GM12878 (cell line): ENCODE data around the gene TMEM98. TPM values are rescaled to one million over a fixed set of nuclear protein-coding genes. Genes with fewer than 3 reads are reported as not detected.

ENCODE experiments used
- ATAC-seq: fragments of 200-7000 bp; cut with Tn5 transposase; 3 replicates; pipeline ENCODE4 v1.9.1; 2020; ENCODE audit warnings: mild to moderate bottlenecking, moderate library complexity
- BruUV-seq: library from RNA; stranded (reverse); fragments of 400-500 nt; replicated peaks from 2 replicates; lab custom pipeline; 2021; lab: Mats Ljungman, UMichigan
- CTCF ChIA-PET: fragments of 300-600 bp; sonication (Branson Sonifier 250); formaldehyde crosslinking; extraction: SDS; loops from one replicate; lab custom pipeline; 2021; ENCODE audit warnings: inconsistent platforms; lab: Yijun Ruan, JAX
- POLR2A ChIA-PET: fragments of 350-600 bp; formaldehyde crosslinking; extraction: SDS; loops from one replicate; lab custom pipeline; 2021; ENCODE audit warnings: inconsistent platforms; lab: Charles Lee
- RAD21 ChIA-PET: fragments of 300-600 bp; sonication (Branson Sonifier 250); formaldehyde crosslinking; loops from one replicate; lab custom pipeline; 2023; ENCODE audit warnings: antibody characterized with exemption; ENCODE audit not compliant: unreplicated experiment; lab: Charles Lee
- SMC1A ChIA-PET: fragments of 300-600 bp; sonication (Branson Sonifier 250); formaldehyde crosslinking; loops from one replicate; lab custom pipeline; 2023; ENCODE audit not compliant: unreplicated experiment, uncharacterized antibody; lab: Charles Lee
- DNase-seq: peaks from one replicate; pipeline ENCODE4 v3.0.0-alpha.2; 2011; ENCODE audit warnings: low read depth, low spot score
- FAIRE-seq: peaks from 3 replicates; lab custom pipeline; 2011; peaks lifted over from hg19 to GRCh38; lab: Jason Lieb, UNC
- H2AFZ ChIP-seq: 2 replicates; pipeline ENCODE4 v1.6.0; 2011; ENCODE audit warnings: low read depth, low read length, control low read depth; ENCODE audit not compliant: control insufficient read depth
- H3K27ac ChIP-seq: 2 replicates; pipeline ENCODE4 v1.5.1; 2011; ENCODE audit warnings: control low read depth; ENCODE audit not compliant: control insufficient read depth, insufficient read depth
- H3K27me3 ChIP-seq, 2 experiments: replicated peaks in 1 of 2; 2 replicates each; pipeline versions ENCODE4 v1.6.0 to v1.6.1; 2011; ENCODE audit warnings: low read length in 1 of 2; ENCODE audit not compliant: control insufficient read depth in 2 of 2, insufficient read depth in 2 of 2
- H3K36me3 ChIP-seq, 2 experiments: 2 replicates each; pipeline ENCODE4 v1.5.1; 2011; ENCODE audit warnings: low read length in 1 of 2; ENCODE audit not compliant: control insufficient read depth in 2 of 2, insufficient read depth in 2 of 2
- H3K4me1 ChIP-seq: 2 replicates; pipeline ENCODE4 v1.6.1; 2011; ENCODE audit warnings: mild to moderate bottlenecking, low read length, moderate library complexity, mixed read lengths; ENCODE audit not compliant: control insufficient read depth, insufficient read depth
- H3K4me2 ChIP-seq: 2 replicates; pipeline ENCODE4 v1.6.0; 2011; ENCODE audit warnings: control low read depth; ENCODE audit not compliant: control insufficient read depth, insufficient read depth
- H3K4me3 ChIP-seq: fragments of 200-600 bp; sonication (generic); 2 replicates; pipeline ENCODE4 v1.5.1; 2016
- H3K79me2 ChIP-seq: 2 replicates; pipeline ENCODE4 v1.6.0; 2011; ENCODE audit warnings: low read length; ENCODE audit not compliant: control insufficient read depth, insufficient read depth
- H3K9ac ChIP-seq: 2 replicates; pipeline ENCODE4 v1.8.0; 2011; ENCODE audit warnings: low read length, control low read depth, mixed read lengths; ENCODE audit not compliant: control insufficient read depth, insufficient read depth
- H3K9me3 ChIP-seq: replicated peaks from 3 replicates; pipeline ENCODE4 v1.5.1; 2011; ENCODE audit warnings: mild to moderate bottlenecking, low read length; ENCODE audit not compliant: control insufficient read depth, insufficient read depth
- H4K20me1 ChIP-seq: 2 replicates; pipeline ENCODE4 v1.6.0; 2011; ENCODE audit not compliant: control insufficient read depth, insufficient read depth
- EGR1 ChIP-seq, 2 experiments: IDR thresholded peaks; 1 replicate in 1 of 2; 2 replicates in 1 of 2; pipeline ENCODE4 v1.6.1; 2011 to 2012; ENCODE audit warnings: low read depth in 2 of 2, low read length in 2 of 2, borderline replicate concordance in 1 of 2, mild to moderate bottlenecking in 1 of 2, moderate library complexity in 1 of 2
- FOS ChIP-seq: IDR thresholded peaks from 3 replicates; pipeline ENCODE4 v1.6.1; 2011; ENCODE audit warnings: borderline replicate concordance; ENCODE audit not compliant: insufficient read length; ENCODE audit errors: extremely low read depth
- IKZF1 ChIP-seq: fragments of 450-650 bp; conservative IDR thresholded peaks from 2 replicates; pipeline ENCODE4 v1.6.1; 2017; ENCODE audit warnings: antibody characterized with exemption, mild to moderate bottlenecking
- IKZF2 ChIP-seq, 2 experiments: fragments of 450-650 bp; IDR thresholded peaks; 2 replicates each; pipeline ENCODE4 v1.6.1; 2017; ENCODE audit warnings: mild to moderate bottlenecking in 2 of 2, moderate library complexity in 2 of 2
- IRF4 ChIP-seq: IDR thresholded peaks from 2 replicates; pipeline ENCODE4 v1.6.1; 2011; ENCODE audit warnings: low read depth, low read length
- JUND ChIP-seq: IDR thresholded peaks from 2 replicates; pipeline ENCODE4 v1.6.1; 2012; ENCODE audit warnings: low read depth, mild to moderate bottlenecking, low read length, improper control_type of control experiment, moderate library complexity
- MAX ChIP-seq: IDR thresholded peaks from 2 replicates; pipeline ENCODE4 v1.6.1; 2012; ENCODE audit warnings: low read depth, low read length, improper control_type of control experiment
- NFYB ChIP-seq: IDR thresholded peaks from 2 replicates; pipeline ENCODE4 v1.6.1; 2011; ENCODE audit warnings: low read depth, mild to moderate bottlenecking, low read length, improper control_type of control experiment, moderate library complexity; ENCODE audit not compliant: insufficient read depth
- POLR2A ChIP-seq: IDR thresholded peaks from 2 replicates; pipeline ENCODE4 v1.6.1; 2011; ENCODE audit warnings: low read depth, mild to moderate bottlenecking, low read length
- RUNX3 ChIP-seq: IDR thresholded peaks from 2 replicates; pipeline ENCODE4 v1.6.1; 2012; ENCODE audit warnings: low read length, inconsistent platforms
- SREBF2 ChIP-seq: IDR thresholded peaks from 2 replicates; pipeline ENCODE4 v1.6.1; 2012; ENCODE audit warnings: mild to moderate bottlenecking, low read length
- ZBTB11 ChIP-seq: fragments of 450-650 bp; formaldehyde crosslinking; IDR thresholded peaks from 2 replicates; pipeline ENCODE4 v1.5.0; 2022; ENCODE audit warnings: mild to moderate bottlenecking, missing genetic modification characterization
- WGBS: methylation state at CpG from one replicate; pipeline ENCODE4 v1.1.6; 2016; ENCODE audit warnings: low lambda C conversion rate; ENCODE audit not compliant: insufficient replicate concordance, insufficient coverage; ENCODE audit errors: missing lambda C conversion rate; 5-methylcytosine and 5-hydroxymethylcytosine counted together
- in situ Hi-C: fragments of 300-500 bp; cut with MboI; formaldehyde crosslinking; loops from 9 replicates; pipeline ENCODE4 v1.14.3; 2018; ENCODE audit warnings: mixed read lengths
- intact Hi-C: fragments of 100-400 bp; cut with micrococcal nuclease; formaldehyde crosslinking; loops from one replicate; pipeline ENCODE4 v1.14.2; 2022; ENCODE audit not compliant: unreplicated experiment
- polyA plus RNA-seq, 11 experiments: library from polyadenylated mRNA; depleted of rRNA in 4 of 11; unstranded in 6 of 11; stranded (reverse) in 5 of 11; fragments of >200 nt; fragmentation: Nextera tagmentation in 4 of 11; fragmentation: Illumina TruSeq in 1 of 11; extraction: Ambion mirVana in 4 of 11; extraction: Trizol in 1 of 11; gene quantifications; 1 replicate in 1 of 11; 2 replicates in 10 of 11; pipeline versions ENCODE4 v1.2.1 to v1.2.3, GENCODE V29; 2011 to 2016; ENCODE audit warnings: inconsistent platforms in 2 of 11, missing spikeins in 2 of 11, low read depth in 1 of 11
- total RNA-seq, 4 experiments: library from RNA; depleted of rRNA in 3 of 4; stranded (reverse); fragments of >200 nt in 3 of 4; fragmentation: Illumina TruSeq in 1 of 4; extraction: Trizol in 1 of 4; gene quantifications; 2 replicates each; pipeline versions ENCODE4 v1.2.1 to v1.2.3, GENCODE V29; 2013 to 2021

Gene TMEM98
- total and polyA plus RNA-seq, 10 of the 15 experiments (the other 5 are each of a cell fraction or from before 2014, with no cell fraction given) = 0.04 to 0.73 (median 0.13) TPM; not detected in 3

GRCh38 chr17:32993977-32994376 lies 66.0 kb downstream of the TMEM98 start:
- Histone ChIP-seq H3K9me3 (peaks cover 2% of the 10 kb centered on the region; the same call in 2 of the 3 replicates), H3K4me1 (peaks cover 14% of the 10 kb centered on the region), H2AFZ (peak overlapping the region; percentile 56), H3K9ac (peak overlapping the region; percentile 13; the same call in 1 of the 2 replicates), H3K4me3 (no peak overlapping the region), H3K79me2 (no peaks in the 10 kb centered on the region), H3K27me3 (no peaks in the 10 kb centered on the region), H3K4me2 (peak overlapping the region; percentile 57), H3K27ac (no peak overlapping the region), H4K20me1 (no peaks in the 10 kb centered on the region), H3K36me3 (no peaks in the 10 kb centered on the region; a peak in 1 of 4 replicates)
- ATAC-seq (peak; percentile 29), DNase-seq (no peak), FAIRE-seq (peak; percentile 7)
- intact Hi-C loops (no loop called here), in situ Hi-C loops (no loop called here)
- CTCF ChIA-PET = interaction anchor here (1.1 to 6.4 kb wide), 2 partner anchors 52 to 216 kb away, joined by 3 to 64 read pairs; no protein-coding TSS in a partner anchor
- RAD21 ChIA-PET = no interaction called here
- SMC1A ChIA-PET = no interaction called here
- TF ChIP-seq SREBF2 (no peak), IRF4 (0 out of 2 replicates have a peak, but pooled peaks have one; percentile 11), NFYB (no peak), FOS (no peak), EGR1 (IDR thresholded peaks at IDR 0.05; ENCODE audit: borderline replicate concordance in 1 of 2, low read depth in 2 of 2, low read length in 2 of 2) (no peak), JUND (no peak), POLR2A (no peak), RUNX3 (peak; percentile 20; the same call in 1 of the 2 replicates), ZBTB11 (CRISPR knock-in tag) (no peak), IKZF1 (peak; percentile 18; the same call in 1 of the 2 replicates), MAX (no peak), IKZF2 (IDR thresholded peaks at IDR 0.05) (peak; percentile 19 to 27; a peak in 1 of 4 replicates)
- BruUV-seq = no TSS peak
- POLR2A ChIA-PET = no interaction called here
- 3% methylated on average over 9 of the region's 9 CpGs for whole genome bisulfite sequencing

Other genes starting within 250 kb of the TMEM98 start
- 22.6 and 27.2 TPM in 2 replicates for gene MYO1D, start 51.0 kb upstream of the TMEM98 start, total RNA-seq (2014; rRNA removed)
- 33.3 and 34.0 TPM in 2 replicates for gene MYO1D, start 51.0 kb upstream of the TMEM98 start, total RNA-seq (2014; rRNA removed; fragmentation: Illumina TruSeq; extraction: Trizol)
- 36.9 and 37.7 TPM in 2 replicates for gene MYO1D, start 51.0 kb upstream of the TMEM98 start, total RNA-seq (2021)
- 23.8 and 26.0 TPM in 2 replicates for gene MYO1D, start 51.0 kb upstream of the TMEM98 start, polyA plus RNA-seq (2011; rRNA removed)
- 26.9 and 29.6 TPM in 2 replicates for gene MYO1D, start 51.0 kb upstream of the TMEM98 start, polyA plus RNA-seq (2014; fragmentation: Illumina TruSeq; extraction: Trizol)
- gene MYO1D, start 51.0 kb upstream of the TMEM98 start, polyA plus RNA-seq (2014; fragmentation: Nextera tagmentation; extraction: Ambion mirVana) = 1 to 10 TPM; 1.8 to 2.5 TPM
- gene MYO1D, start 51.0 kb upstream of the TMEM98 start, polyA plus RNA-seq (2014; rRNA removed) = 18.0 and 24.7 TPM in 2 replicates
- 10 to 100 TPM in 1 of 2 experiments, 1 to 10 TPM in 1; 3.2 to 18.6 TPM for gene MYO1D, start 51.0 kb upstream of the TMEM98 start, polyA plus RNA-seq (2016; fragmentation: Nextera tagmentation; extraction: Ambion mirVana)
- gene SPACA3, start 63.7 kb downstream of the TMEM98 start, total RNA-seq (2014; rRNA removed) = 0.22 TPM in 1 of 2 replicates, not detected in the other
- gene SPACA3, start 63.7 kb downstream of the TMEM98 start, total RNA-seq (2014; rRNA removed; fragmentation: Illumina TruSeq; extraction: Trizol) = not detected in 2 replicates
- gene SPACA3, start 63.7 kb downstream of the TMEM98 start, total RNA-seq (2021) = not detected in 2 replicates
- gene SPACA3, start 63.7 kb downstream of the TMEM98 start, polyA plus RNA-seq (2011; rRNA removed) = 0.26 and 0.37 TPM in 2 replicates
- not detected in 2 replicates for gene SPACA3, start 63.7 kb downstream of the TMEM98 start, polyA plus RNA-seq (2014; fragmentation: Illumina TruSeq; extraction: Trizol)
- gene SPACA3, start 63.7 kb downstream of the TMEM98 start, polyA plus RNA-seq (2014; fragmentation: Nextera tagmentation; extraction: Ambion mirVana) = not detected
- not detected in 2 replicates for gene SPACA3, start 63.7 kb downstream of the TMEM98 start, polyA plus RNA-seq (2014; rRNA removed)
- under 1 TPM in 1 of 2 experiments, not detected in 1; 0.30 TPM for gene SPACA3, start 63.7 kb downstream of the TMEM98 start, polyA plus RNA-seq (2016; fragmentation: Nextera tagmentation; extraction: Ambion mirVana)